HPDE6-E6E7 (cell line): Measurements from ENCODE around the gene ABHD1.
"Not testable (repeated sequence)": the region's sequence is repeated elsewhere in the genome, so short reads cannot be mapped to it uniquely, and the experiment has no call there.

Experiments used
- DNase-seq: peaks from one replicate; pipeline ENCODE4 v3.0.0; 2011; ENCODE audit warnings: missing footprints; ENCODE audit errors: extremely low spot score

Gene ABHD1

DNA sequence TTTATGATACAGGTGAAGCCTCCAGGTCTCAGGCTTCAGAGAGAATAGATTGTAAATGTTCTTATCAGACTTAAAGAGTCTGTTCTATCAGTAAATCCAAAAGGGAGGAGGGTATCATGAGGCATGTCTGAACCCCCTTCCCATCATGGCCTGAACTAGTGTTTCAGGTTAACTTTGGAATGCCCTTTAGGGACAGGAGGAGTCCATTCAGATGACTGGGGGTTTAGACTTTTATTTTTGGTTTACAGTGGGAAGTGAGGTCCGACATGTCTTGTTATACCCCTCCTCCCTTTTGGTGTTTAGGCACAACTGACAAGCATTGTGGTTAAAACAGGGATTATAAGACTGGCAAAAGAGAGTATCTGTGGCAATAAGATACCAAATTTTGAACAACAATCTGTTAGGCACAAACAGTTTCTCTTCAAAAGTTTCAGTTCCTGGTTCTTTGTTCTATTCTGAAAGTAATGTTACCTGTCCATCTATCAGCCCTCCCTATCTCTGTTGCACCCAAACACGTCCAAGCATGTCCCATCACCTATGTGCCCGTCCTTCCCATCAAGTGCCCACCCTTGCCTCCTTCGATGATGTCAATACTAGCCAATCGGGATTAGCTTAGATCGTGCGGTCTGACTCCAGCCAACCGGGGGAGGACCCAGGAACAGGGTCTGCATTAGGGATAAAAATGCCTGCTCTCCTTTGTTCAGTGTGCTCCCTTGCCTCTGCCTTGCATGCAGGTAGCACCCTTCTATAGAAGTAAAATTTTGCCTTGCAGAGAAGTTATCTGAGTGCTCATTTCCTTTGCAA lies 41.5 kb downstream of the ABHD1 start:
- no peak for DNase-seq

DNA sequence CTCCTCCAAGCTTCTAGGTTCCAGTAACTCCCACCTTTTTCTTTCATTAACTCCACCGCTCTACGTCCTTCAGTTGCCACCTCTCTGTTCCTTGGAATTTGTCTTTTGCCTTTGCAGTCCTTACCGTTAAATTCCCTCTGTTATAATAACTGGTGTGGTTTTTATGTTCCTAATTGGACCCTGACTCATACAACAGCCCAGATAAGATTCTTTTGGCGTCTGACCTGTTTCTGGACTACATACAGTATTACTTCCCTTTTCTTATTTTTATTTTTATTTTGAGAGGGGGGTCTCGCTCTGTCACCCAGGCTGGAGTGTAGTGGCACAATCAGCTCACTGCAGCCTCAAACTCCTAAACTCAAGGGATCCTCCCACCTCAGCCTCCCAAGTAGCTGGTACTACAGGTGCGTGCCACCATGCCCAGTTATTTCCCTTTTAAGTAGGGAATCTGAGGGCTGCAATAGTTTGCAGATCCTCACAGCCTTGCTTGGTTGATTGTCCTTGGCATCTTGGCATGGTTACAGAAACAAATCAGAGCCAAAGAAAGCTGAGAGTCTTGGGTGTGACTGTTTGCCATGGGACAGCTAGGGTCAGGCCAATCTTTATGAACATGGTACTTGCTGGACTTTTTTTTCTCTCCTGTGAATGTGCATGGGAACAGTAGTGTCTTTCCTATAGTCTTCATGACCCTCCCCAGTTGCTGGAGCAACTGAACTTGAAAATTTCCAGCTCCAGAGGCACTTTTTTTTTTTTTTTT lies 47.1 kb downstream of the ABHD1 start:
- no peak for DNase-seq

- DNase-seq, result no peak
Measured at GRCh38 chr2:27171351-27171848, 47.8 kb downstream of the ABHD1 start.

DNA sequence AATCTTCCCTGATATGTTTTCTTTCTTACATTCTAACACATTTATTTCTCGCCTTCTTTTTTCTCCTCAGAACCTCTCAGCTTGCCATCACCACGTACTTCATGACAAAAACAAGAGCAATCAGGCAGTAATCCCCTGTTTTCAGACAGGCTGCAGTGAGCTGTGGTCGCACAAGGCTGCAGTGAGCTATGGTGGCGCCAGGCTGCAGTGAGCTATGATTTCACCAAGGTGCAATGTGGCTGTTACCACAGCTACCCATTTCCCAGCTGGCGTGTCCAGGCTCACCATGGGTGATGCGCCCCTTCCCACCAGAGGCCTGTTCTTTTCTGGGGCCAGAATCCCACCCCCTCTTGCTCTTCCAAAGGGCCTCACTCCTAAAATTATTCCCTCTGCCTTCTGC lies 51.0 kb downstream of the ABHD1 start:
- DNase-seq, result no peak

DNA sequence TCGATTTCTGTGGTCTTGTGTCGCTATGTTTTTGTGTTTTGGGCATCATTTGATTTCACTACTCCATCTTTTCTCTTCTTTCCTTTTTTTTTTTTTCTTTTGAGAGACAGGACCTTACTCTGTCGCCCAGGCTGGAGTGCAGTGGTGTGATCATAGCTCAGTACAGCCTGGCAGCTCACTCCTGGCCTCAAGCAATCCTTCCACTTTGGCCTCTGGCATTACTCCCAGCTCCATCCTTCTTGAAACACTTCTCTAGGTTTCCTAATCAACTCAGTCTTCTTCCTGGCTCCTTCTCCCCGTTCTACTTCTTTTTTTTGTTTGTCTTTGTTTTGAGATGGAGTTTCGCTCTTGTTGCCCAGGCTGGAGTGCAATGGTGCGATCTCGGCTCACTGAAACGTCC lies 51.7 kb downstream of the ABHD1 start:
- DNase-seq, result no peak

GRCh38 chr2:27175781-27176180 lies 52.2 kb downstream of the ABHD1 start:
- not testable (repeated sequence) for DNase-seq

DNA sequence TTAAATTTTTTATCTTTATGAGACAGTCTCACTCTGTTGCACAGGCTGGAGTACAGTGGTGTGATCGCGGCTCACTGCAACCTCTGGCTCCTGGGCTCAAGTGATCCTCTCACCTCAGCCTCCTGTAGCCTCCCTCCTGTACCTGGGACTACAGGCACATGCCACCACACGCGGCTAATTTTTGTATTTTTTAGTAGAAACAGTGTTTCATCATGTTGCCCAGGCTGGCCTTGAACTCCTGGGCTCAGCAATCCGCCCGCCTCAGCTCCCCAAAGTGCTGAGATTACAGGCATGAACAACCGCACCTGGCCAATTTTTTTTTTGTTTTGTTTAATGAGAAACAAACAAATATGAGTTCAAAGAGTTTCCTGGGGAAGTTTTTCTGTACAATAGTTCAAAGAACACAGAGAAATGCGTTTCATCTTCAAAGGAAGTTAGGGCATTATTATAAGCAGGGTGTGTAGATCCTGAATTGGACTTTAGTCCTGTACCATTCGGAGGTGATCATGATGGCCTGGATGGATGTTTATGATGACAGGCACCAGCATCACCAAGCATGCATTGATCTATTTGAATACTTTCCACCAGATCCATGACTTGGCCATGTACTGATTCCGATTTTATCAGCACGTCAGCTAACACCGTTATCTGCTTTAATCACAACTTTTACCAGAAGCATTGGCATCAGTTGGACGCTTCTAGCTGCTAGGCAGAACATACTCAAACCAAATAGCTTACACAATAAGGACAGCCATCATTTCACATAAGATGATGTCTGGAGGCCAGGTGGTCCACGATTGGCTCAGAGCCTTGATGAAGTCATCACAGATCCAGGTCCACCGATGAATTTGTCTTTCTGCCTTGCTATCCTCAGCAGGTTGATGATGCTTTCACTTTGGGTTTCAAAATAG lies 54.1 kb downstream of the ABHD1 start:
- DNase-seq, result no peak

GRCh38 chr2:27178469-27178868 lies 54.9 kb downstream of the ABHD1 start:
- no peak for DNase-seq

GRCh38 chr2:27179344-27180000 lies 55.9 kb downstream of the ABHD1 start:
- DNase-seq, result no peak
